ENCODE results near the gene HERPUD1.
"Not testable (repeated sequence)": the region's sequence is repeated elsewhere in the genome, so short reads cannot be mapped to it uniquely, and the experiment has no call there.

Gene HERPUD1

GRCh38 chr16:56931892-56932720 lies at the start of gene HERPUD1:
Gene HERPUD1 (plus strand): TSS chr16:56932142. CDS start chr16:56932245, 103 bp downstream.
- peaks cover 29% of the 10 kb centered on the region for H3K36me3 Mint-ChIP-seq
- H3K4me1 Mint-ChIP-seq = peaks cover 39% of the 10 kb centered on the region
- H3K27ac Mint-ChIP-seq = peak within 1 kb of the TSS; percentile 99
- no peaks in the 10 kb centered on the region for H3K9me3 Mint-ChIP-seq
- no peaks in the 10 kb centered on the region for H3K27me3 Mint-ChIP-seq
- peak within 1 kb of the TSS; percentile 93 for H3K4me3 Mint-ChIP-seq

- no peak overlapping the region for H3K4me3 Mint-ChIP-seq
- H3K9me3 Mint-ChIP-seq = no peaks in the 10 kb centered on the region
- no peaks in the 10 kb centered on the region for H3K36me3 Mint-ChIP-seq
- no peaks in the 10 kb centered on the region for H3K4me1 Mint-ChIP-seq
- H3K27me3 Mint-ChIP-seq = no peaks in the 10 kb centered on the region
- H3K27ac Mint-ChIP-seq = no peak overlapping the region
Measured at GRCh38 chr16:56883586-56883985, 48.4 kb upstream of the HERPUD1 start.

- Mint-ChIP-seq H3K9me3 (no peaks in the 10 kb centered on the region), H3K27me3 (no peaks in the 10 kb centered on the region), H3K4me3 (no peak overlapping the region), H3K27ac (no peak overlapping the region), H3K4me1 (no peaks in the 10 kb centered on the region), H3K36me3 (no peaks in the 10 kb centered on the region)
Measured at GRCh38 chr16:56884026-56884582, 47.8 kb upstream of the HERPUD1 start.

GRCh38 chr16:56884929-56885328 lies 47.0 kb upstream of the HERPUD1 start:
- not testable (repeated sequence) for H3K9me3 Mint-ChIP-seq, H3K36me3 Mint-ChIP-seq, H3K4me3 Mint-ChIP-seq, H3K27me3 Mint-ChIP-seq, H3K27ac Mint-ChIP-seq, H3K4me1 Mint-ChIP-seq

DNA sequence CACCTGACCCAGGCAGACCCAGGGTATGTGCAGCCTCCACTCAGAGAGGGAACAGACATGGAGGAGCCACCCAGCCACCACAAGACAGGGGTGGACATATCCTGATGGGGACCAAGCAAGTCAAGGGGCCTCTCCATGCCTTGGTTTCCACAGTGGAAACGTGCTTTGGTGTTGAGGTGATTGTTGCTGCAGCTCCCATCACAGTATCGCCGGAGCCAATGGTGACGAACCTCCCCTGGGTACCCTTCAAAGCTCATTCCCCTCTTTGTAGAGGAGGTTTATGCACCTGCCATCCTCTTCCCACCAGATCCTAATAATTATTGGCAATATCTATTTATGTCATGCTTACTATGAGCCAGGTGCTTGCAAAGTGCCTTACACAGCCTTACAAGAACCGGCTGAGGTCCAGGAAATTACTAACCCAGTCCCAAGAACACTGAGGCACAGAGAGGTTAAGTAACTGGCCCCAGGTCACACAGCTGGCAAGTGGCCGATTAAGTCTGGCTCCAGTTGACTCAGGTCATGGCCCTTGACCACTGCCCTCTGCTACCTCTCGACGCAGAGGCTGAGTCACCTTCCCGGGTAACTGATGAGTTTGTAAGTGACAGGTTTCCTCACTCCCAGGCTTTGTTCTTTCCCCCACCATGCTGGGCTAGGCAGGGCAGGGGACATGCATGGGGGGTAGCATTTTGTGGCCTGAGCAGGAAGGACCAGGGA lies 46.3 kb upstream of the HERPUD1 start:
- no peaks in the 10 kb centered on the region for H3K9me3 Mint-ChIP-seq
- no peak overlapping the region for H3K4me3 Mint-ChIP-seq

DNA sequence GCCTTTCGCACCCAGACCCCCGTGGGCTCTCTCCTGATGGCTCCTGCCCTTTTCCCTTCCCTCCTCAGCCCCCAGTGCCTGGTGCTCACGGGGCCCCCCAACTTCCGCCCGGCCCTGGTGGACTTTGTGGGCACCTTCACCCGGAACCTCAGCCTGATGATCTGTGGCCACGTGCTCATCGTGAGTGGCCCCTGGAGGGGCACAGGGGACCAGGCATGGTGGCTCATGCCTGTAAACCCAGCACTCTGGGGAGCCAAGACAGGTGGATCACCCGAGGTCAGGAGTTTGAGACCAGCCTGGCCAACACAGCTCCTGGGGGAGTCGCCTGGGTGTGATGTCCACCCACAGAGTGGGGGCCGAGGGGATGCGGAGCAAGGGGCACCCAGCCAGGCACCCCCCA lies 45.6 kb upstream of the HERPUD1 start:
- Mint-ChIP-seq H3K27me3 (no peaks in the 10 kb centered on the region), H3K36me3 (no peaks in the 10 kb centered on the region), H3K9me3 (no peaks in the 10 kb centered on the region), H3K27ac (no peak overlapping the region), H3K4me1 (no peaks in the 10 kb centered on the region), H3K4me3 (no peak overlapping the region)

More for the DNA sequence above, 46.3 kb upstream of the HERPUD1 start:
- Mint-ChIP-seq H3K27ac (no peak overlapping the region), H3K36me3 (no peaks in the 10 kb centered on the region), H3K27me3 (no peaks in the 10 kb centered on the region), H3K4me1 (no peaks in the 10 kb centered on the region)

DNA sequence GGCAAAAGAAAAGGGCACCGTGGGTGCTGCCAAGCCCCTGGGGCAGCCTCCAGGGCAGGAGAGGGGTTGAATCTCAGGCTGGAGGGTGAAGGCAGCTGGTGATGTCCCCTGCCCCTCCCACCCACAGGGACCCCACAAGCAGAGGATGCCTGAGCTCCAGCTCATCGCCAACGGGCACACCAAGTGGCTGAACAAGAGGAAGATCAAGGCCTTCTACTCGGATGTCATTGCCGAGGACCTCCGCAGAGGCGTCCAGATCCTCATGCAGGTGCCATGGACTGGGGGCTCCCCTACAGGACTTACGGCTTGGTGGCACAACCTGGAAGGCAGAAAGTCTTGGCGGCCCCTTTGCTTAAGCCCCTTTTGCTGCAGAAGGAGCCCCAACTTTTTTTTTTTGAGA lies 45.1 kb upstream of the HERPUD1 start:
- Mint-ChIP-seq H3K9me3 (no peaks in the 10 kb centered on the region), H3K4me3 (no peak overlapping the region), H3K4me1 (no peaks in the 10 kb centered on the region), H3K36me3 (no peaks in the 10 kb centered on the region), H3K27ac (no peak overlapping the region), H3K27me3 (no peaks in the 10 kb centered on the region)

DNA sequence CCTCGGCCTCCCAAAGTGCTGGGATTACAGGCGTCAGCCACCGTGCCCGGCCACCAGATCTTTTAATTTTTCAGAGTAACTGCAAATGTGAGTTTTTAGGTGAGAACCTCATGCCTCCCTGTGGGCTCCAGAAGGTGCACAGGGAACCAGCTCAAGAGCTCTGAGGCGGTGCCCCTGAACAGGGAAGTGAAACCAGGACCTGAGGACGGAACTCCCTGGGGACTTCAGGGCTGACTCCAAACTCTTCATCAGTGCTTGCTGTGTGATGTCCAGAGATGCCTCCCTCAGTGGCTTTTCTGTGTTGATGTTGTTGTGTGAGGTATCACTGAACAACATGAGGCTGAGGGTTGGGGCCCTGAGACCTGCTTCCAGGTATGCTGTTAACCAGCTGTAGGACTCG lies 43.1 kb upstream of the HERPUD1 start:
- Mint-ChIP-seq H3K9me3 (no peaks in the 10 kb centered on the region), H3K27me3 (no peaks in the 10 kb centered on the region), H3K4me1 (no peaks in the 10 kb centered on the region), H3K36me3 (no peaks in the 10 kb centered on the region), H3K4me3 (no peak overlapping the region), H3K27ac (no peak overlapping the region)

- Mint-ChIP-seq H3K36me3 (no peaks in the 10 kb centered on the region), H3K4me1 (no peaks in the 10 kb centered on the region), H3K27me3 (no peaks in the 10 kb centered on the region), H3K27ac (no peak overlapping the region), H3K9me3 (no peaks in the 10 kb centered on the region), H3K4me3 (no peak overlapping the region)
Measured at GRCh38 chr16:56889206-56889605, 42.7 kb upstream of the HERPUD1 start.

GRCh38 chr16:56891685-56892084 lies 40.3 kb upstream of the HERPUD1 start:
- H3K27ac Mint-ChIP-seq = peak overlapping the region; percentile 35
- no peaks in the 10 kb centered on the region for H3K4me1 Mint-ChIP-seq
- H3K9me3 Mint-ChIP-seq = no peaks in the 10 kb centered on the region
- H3K4me3 Mint-ChIP-seq = no peak overlapping the region
- H3K36me3 Mint-ChIP-seq = no peaks in the 10 kb centered on the region
- no peaks in the 10 kb centered on the region for H3K27me3 Mint-ChIP-seq

- Mint-ChIP-seq H3K27ac (no peak overlapping the region), H3K4me3 (no peak overlapping the region), H3K4me1 (no peaks in the 10 kb centered on the region), H3K27me3 (no peaks in the 10 kb centered on the region), H3K9me3 (no peaks in the 10 kb centered on the region), H3K36me3 (no peaks in the 10 kb centered on the region)
Measured at GRCh38 chr16:56892705-56893104, 39.2 kb upstream of the HERPUD1 start.

- Mint-ChIP-seq H3K4me3 (no peak overlapping the region), H3K9me3 (no peaks in the 10 kb centered on the region), H3K36me3 (no peaks in the 10 kb centered on the region), H3K27ac (no peak overlapping the region), H3K27me3 (no peaks in the 10 kb centered on the region), H3K4me1 (peaks cover 10% of the 10 kb centered on the region)
Measured at GRCh38 chr16:56894331-56894917, 37.5 kb upstream of the HERPUD1 start.

DNA sequence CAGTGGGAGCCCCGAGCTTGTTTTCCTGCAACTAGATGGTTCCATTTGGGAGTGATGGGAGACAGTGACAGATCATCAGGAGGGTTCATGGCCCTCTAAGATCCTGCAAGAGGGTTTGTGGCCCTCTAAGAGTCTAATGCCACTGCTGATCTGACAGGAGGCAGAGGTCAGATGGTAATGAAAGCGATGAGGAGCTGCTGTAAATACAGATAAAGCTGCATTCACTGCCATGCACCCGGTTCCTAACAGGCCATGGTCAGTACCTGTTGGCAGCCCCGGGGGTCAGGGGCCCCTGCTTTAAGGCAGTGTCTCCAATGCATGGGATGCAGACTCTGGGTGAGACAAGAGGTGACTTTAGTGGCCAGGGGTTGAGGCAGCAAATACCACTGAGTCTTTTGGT lies 36.1 kb upstream of the HERPUD1 start:
- H3K27me3 Mint-ChIP-seq = no peaks in the 10 kb centered on the region
- H3K4me3 Mint-ChIP-seq = no peak overlapping the region
- no peaks in the 10 kb centered on the region for H3K9me3 Mint-ChIP-seq
- H3K27ac Mint-ChIP-seq = no peak overlapping the region
- no peaks in the 10 kb centered on the region for H3K36me3 Mint-ChIP-seq
- H3K4me1 Mint-ChIP-seq = peaks cover 19% of the 10 kb centered on the region

DNA sequence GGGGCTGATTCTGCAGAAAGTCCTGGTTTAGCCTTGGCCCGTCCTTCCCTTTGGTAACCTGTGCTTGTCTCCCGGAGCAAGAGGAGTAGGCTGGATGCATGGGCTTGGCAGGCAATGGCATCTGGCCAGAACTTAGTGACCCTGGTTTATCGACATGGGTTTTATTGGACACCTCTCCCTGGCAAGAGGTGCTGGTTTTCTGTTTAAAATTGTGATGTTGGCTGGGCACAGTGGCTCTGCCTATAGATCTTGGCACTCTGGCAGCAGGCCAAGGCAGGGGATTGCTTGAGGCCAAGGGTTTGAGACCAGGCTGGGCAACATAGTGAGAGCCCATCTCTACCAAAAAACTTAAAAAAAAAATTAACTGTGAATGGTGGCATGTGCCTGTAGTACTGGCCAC lies 35.7 kb upstream of the HERPUD1 start:
- no peak overlapping the region for H3K27ac Mint-ChIP-seq
- no peaks in the 10 kb centered on the region for H3K36me3 Mint-ChIP-seq
- H3K9me3 Mint-ChIP-seq = no peaks in the 10 kb centered on the region
- no peak overlapping the region for H3K4me3 Mint-ChIP-seq
- H3K4me1 Mint-ChIP-seq = peaks cover 22% of the 10 kb centered on the region
- H3K27me3 Mint-ChIP-seq = no peaks in the 10 kb centered on the region

DNA sequence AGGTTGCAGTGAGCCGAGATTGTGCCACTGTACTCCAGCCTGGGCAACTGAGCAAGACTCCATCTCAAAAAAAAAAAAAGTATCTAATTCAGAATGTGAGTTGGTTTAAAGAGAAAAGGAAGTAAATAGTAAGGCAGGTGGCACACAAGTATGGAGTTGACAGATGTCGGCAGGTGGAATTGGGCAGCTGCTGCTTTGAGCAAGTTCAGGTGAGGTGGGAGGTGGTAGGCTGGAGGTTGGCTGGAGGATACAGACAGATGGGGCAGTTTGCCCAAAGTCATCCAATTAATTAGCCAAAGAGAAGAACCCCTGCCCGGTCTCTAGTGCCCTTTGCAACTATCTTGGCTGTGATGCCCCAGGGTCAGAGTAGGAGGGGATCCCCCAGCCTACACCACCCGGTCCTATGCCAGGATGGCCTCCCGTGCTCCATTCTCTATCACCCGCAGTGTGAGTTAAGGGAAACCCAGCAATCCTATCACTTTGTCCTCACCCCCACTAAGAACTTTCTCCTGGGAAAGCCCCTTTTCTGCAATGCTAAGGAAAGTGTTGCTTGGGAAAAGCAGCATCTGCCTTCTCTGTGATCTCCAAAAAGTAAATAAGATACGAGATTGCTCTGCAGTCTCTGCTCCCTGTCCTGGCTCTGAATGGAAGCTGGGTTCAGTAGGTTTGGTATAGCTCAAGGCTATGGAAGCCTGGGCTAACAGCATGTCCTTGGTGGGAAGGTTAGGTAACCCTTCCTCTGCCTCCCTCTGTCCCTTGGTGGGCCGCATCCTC lies 34.7 kb upstream of the HERPUD1 start:
- Mint-ChIP-seq H3K36me3 (no peaks in the 10 kb centered on the region), H3K9me3 (no peaks in the 10 kb centered on the region), H3K4me3 (no peak overlapping the region), H3K27me3 (no peaks in the 10 kb centered on the region), H3K4me1 (peaks cover 22% of the 10 kb centered on the region), H3K27ac (no peak overlapping the region)
